Activated CD4-positive, alpha-beta T cell treated with anti-CD3 and anti-CD28 coated beads, Interleukin-2, amount 50 U/mL, for 4 hours (primary cell): ENCODE results near the gene SLC7A9.
"Not testable (repeated sequence)": the region's sequence is repeated elsewhere in the genome, so short reads cannot be mapped to it uniquely, and the experiment has no call there.

ENCODE experiments used
- DNase-seq, 2 experiments: peaks; one replicate each; pipeline ENCODE4 v3.0.0-alpha.2; 2020

Gene SLC7A9

GRCh38 chr19:32782089-32782488, 87.5 kb downstream of the SLC7A9 start:
- not testable (repeated sequence) for DNase-seq

- no peak for DNase-seq
Observed at GRCh38 chr19:32781280-32781679, 88.3 kb downstream of the SLC7A9 start.
